Bronchial epithelial cell (primary cell): ENCODE measurements around the gene KRT17. TPM values are rescaled to one million over a fixed set of nuclear protein-coding genes. Genes with fewer than 3 reads are reported as not detected.

Experiments
- DNase-seq: peaks from one replicate; pipeline ENCODE4 v3.0.0-alpha.2; 2010; ENCODE audit warnings: low read depth
- FAIRE-seq: peaks from 2 replicates; lab custom pipeline; 2011; peaks lifted over from hg19 to GRCh38; lab: Jason Lieb, UNC
- H3K27me3 ChIP-seq: 2 replicates; pipeline ENCODE4 v1.5.1; 2011; ENCODE audit warnings: low read length; ENCODE audit not compliant: control insufficient read depth, insufficient read depth
- H3K36me3 ChIP-seq: 2 replicates; pipeline ENCODE4 v1.5.1; 2011; ENCODE audit warnings: low read length; ENCODE audit not compliant: control insufficient read depth, insufficient read depth
- H3K4me3 ChIP-seq: 2 replicates; pipeline ENCODE4 v1.5.1; 2011; ENCODE audit warnings: mild to moderate bottlenecking, low read depth, low read length, control low read depth
- CTCF ChIP-seq: IDR thresholded peaks from 2 replicates; pipeline ENCODE4 v1.5.1; 2011; ENCODE audit warnings: mild to moderate bottlenecking, moderate library complexity, low read length, control low read depth, inconsistent platforms; ENCODE audit not compliant: insufficient read depth, severe bottlenecking
- total RNA-seq: library from RNA; depleted of rRNA; stranded (reverse); fragments of >200 nt; gene quantifications from 2 replicates; pipeline ENCODE4 v1.2.1, GENCODE V29; 2014

Gene KRT17
- total RNA-seq: 25,286 and 30,463 TPM in 2 replicates

GRCh38 chr17:41624208-41625101, at the start of gene KRT17:
KRT17 (minus strand) TSS chr17:41624575; CDS start chr17:41624509, 66 bp downstream.
- DNase-seq (peak; percentile 98), FAIRE-seq (peak; percentile 96)
- H3K36me3 ChIP-seq: peaks cover 18% of the 10 kb centered on the region
- H3K27me3 ChIP-seq: no peaks in the 10 kb centered on the region
- H3K4me3 ChIP-seq: peak within 1 kb of the TSS; percentile 45
- peak; percentile 10 for TF ChIP-seq CTCF

- DNase-seq (no peak), FAIRE-seq (no peak)
- Histone ChIP-seq H3K36me3 (no peaks in the 10 kb centered on the region), H3K4me3 (no peak overlapping the region), H3K27me3 (no peaks in the 10 kb centered on the region)
- TF ChIP-seq CTCF: no peak
These were observed 47.8 kb upstream of the KRT17 start for GRCh38 chr17:41672153-41672552.

- FAIRE-seq: no peak
- Histone ChIP-seq H3K36me3 (no peaks in the 10 kb centered on the region), H3K27me3 (no peaks in the 10 kb centered on the region), H3K4me3 (no peak overlapping the region)
- DNase-seq: no peak
- no peak for TF ChIP-seq CTCF
These were observed 43.1 kb upstream of the KRT17 start for GRCh38 chr17:41667280-41668041.

- FAIRE-seq (no peak), DNase-seq (no peak)
- peak; percentile 95 for TF ChIP-seq CTCF
- H3K27me3 ChIP-seq: no peaks in the 10 kb centered on the region
- H3K36me3 ChIP-seq: no peaks in the 10 kb centered on the region
- peak overlapping the region; percentile 21 for H3K4me3 ChIP-seq
These were observed 42.4 kb upstream of the KRT17 start for GRCh38 chr17:41666708-41667279.

GRCh38 chr17:41666237-41666641, 41.9 kb upstream of the KRT17 start:
- no peaks in the 10 kb centered on the region for H3K27me3 ChIP-seq
- FAIRE-seq: no peak
- no peaks in the 10 kb centered on the region for H3K36me3 ChIP-seq
- peak overlapping the region; percentile 21 for H3K4me3 ChIP-seq
- no peak for DNase-seq
- no peak for TF ChIP-seq CTCF
